AML-193 (cell line): ENCODE data around the gene RARA.

Experiments
- DNase-seq, 2 experiments: peaks; one replicate each; lab custom pipeline; 2025; lab: John Stamatoyannopoulos, UW

Gene RARA

GRCh38 chr17:40345994-40346764 lies 37.2 kb downstream of the RARA start:
- no peak for DNase-seq

GRCh38 chr17:40346765-40347158 lies 37.8 kb downstream of the RARA start:
- DNase-seq: no peak

- no peak for DNase-seq
Measured at GRCh38 chr17:40347319-40348135, 38.5 kb downstream of the RARA start.

GRCh38 chr17:40348136-40348504 lies 39.1 kb downstream of the RARA start:
- no peak for DNase-seq

GRCh38 chr17:40348562-40349476 lies 39.8 kb downstream of the RARA start:
- no peak for DNase-seq

- DNase-seq: no peak
Measured at GRCh38 chr17:40349477-40349894, 40.5 kb downstream of the RARA start.

- DNase-seq: no peak
Measured at GRCh38 chr17:40349895-40350688, 41.1 kb downstream of the RARA start.

GRCh38 chr17:40350689-40351358 lies 41.8 kb downstream of the RARA start:
- no peak for DNase-seq

- no peak for DNase-seq
Measured at GRCh38 chr17:40351359-40352236, 42.6 kb downstream of the RARA start.

GRCh38 chr17:40352237-40352778 lies 43.3 kb downstream of the RARA start:
- DNase-seq: no peak

GRCh38 chr17:40352779-40353394 lies 43.9 kb downstream of the RARA start:
- DNase-seq: peak; percentile 73 to 80

- DNase-seq: no peak
Measured at GRCh38 chr17:40354221-40355122, 45.5 kb downstream of the RARA start.

GRCh38 chr17:40355123-40355803 lies 46.3 kb downstream of the RARA start:
- peak; percentile 24 to 28 for DNase-seq

GRCh38 chr17:40355804-40356758 lies 47.1 kb downstream of the RARA start:
- DNase-seq: no peak

- no peak for DNase-seq
Measured at GRCh38 chr17:40356990-40357881, 48.3 kb downstream of the RARA start.
